GM19452 (cell line): ENCODE data around the gene NT5DC4.

Source experiments
- ATAC-seq: cut with Tn5 transposase; IDR thresholded peaks from one replicate; pipeline ENCODE4 v1.9.1; 2021; ENCODE audit not compliant: unreplicated experiment

NT5DC4 gene

DNA sequence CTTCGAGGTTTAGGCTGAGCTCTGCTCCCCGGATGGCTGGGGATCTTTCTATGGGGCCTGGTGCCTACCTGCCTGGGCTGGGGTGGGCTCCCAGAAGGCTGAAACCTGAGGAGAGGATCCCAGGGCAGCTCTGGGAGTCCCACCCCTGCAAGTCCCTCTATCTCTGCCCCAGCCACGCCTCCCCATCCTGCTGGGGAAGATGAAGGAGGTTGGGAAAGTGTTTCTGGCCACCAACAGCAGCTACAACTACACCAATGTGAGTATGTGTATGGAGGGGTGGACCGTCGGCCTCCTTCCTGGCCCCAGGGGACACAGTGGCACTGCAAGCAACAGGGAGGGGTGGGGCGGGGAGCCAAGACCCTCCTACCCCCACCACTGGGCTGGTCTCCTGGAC is 2.7 kb downstream of the NT5DC4 start:
- ATAC-seq, result no peak

- ATAC-seq, result no peak
Observed at GRCh38 chr2:112723995-112724394, 3.2 kb downstream of the NT5DC4 start.

DNA sequence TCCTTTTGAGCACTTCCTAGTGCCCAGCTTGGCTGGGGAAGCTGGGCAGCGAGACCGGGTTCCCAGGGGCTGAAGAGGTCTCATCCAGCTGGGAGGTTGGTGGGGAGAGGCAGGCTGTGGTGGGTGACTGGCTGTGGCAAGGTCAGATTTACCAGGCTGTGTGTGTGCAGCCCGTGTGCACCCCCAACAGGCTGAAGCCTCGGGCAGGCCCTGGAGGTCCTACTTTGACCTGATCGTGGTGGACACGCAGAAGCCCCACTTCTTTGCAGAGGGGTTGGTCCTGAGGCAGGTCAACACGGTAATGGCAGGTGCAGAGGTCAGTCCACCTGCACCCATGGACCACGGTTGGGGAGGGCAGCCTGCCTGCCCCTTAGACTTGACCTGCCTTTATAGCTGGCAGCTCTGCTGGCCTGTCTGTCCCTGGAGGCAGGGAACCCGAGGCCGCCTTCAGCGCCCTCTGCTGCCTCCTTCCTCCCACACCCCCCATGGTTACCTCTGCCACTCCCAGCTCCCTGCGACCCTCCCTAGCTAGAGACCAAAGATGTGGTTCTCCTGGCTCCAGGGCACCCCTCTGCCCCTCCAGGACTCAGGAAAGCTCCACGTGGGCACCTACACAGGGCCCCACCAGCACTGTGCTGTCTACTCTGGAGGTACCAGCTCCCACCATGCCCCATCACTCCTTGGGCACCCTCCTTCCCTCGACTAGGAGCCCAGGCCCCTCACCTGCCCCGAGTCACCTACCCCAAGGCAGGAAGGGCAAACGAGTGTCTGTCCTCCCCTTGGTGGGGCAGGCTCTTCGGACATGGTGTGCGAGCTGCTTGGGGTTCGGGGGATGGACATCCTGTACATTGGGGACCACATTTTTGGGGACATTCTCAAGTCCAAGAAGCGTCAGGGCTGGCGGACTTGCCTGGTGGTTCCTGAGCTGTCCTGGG is 4.0 kb downstream of the NT5DC4 start:
- no peak for ATAC-seq

- ATAC-seq, result peak; percentile 55
Observed at GRCh38 chr2:112725545-112726457, 5.0 kb downstream of the NT5DC4 start.

GRCh38 chr2:112726487-112727190 is 5.8 kb downstream of the NT5DC4 start:
- ATAC-seq, result peak; percentile 71

- no peak for ATAC-seq
Observed at GRCh38 chr2:112727276-112728028, 6.6 kb downstream of the NT5DC4 start.

GRCh38 chr2:112728029-112728362 is 7.2 kb downstream of the NT5DC4 start:
- ATAC-seq, result no peak

- ATAC-seq, result no peak
Observed at GRCh38 chr2:112728378-112729175, 7.8 kb downstream of the NT5DC4 start.

GRCh38 chr2:112730216-112730615 is 9.4 kb downstream of the NT5DC4 start:
- ATAC-seq, result no peak

DNA sequence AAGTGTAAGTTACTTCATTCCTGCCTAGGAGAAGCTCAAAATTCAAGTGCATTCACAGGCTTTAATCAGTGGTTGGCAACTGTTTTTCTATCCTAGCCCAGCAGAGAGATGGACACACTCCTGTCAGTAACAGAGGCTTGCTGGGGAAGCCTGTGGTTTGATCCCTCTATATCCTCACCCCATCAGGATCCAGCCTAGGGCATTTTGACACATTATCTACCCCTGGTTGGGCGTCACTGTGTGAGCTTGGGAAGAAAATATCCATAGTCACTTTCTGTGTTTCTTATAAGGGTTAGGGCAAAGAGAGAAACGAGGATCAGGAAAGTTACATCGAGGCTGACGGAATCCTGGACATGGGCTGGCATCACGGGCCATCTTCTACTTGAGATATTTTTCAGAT is 10.0 kb downstream of the NT5DC4 start:
- ATAC-seq, result no peak

DNA sequence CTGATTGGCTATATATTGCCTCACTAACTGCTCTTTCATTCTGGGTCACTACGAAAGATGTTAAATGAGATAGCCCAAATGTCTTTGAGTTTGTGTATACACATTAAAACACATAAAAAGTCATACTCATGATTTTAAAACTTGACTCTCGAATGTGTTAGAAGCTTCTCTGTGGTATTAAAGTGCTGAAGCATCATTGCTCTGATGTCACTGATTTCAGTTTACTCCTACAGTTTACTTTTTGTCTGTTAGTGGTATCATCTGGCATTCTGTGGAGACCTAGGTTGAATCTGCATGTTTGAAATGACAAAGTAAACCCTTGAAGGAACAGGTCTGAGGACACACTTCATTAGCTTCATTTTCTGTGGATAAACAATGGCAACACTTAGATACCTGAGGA is 10.7 kb downstream of the NT5DC4 start:
- no peak for ATAC-seq

- no peak for ATAC-seq
Observed at GRCh38 chr2:112733456-112733855, 12.6 kb downstream of the NT5DC4 start.

DNA sequence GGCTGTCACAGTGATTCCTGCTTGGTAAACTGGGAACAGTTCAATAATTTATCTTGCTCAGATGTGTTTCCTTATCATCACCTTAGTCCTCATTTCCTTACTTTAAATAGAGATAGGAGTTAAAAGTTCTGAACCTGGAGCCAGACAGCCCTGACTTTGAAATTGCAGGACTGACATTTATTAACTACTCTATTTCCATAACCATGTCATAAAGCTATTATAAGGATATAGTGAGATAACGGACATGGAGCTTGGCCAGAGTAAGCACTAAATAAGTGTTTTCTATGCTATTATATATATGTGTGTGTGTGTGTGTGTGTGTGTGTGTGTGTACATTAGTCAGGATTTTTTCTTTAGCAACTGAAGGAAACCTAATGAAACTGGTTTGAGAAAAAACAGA is 13.1 kb downstream of the NT5DC4 start:
- no peak for ATAC-seq

DNA sequence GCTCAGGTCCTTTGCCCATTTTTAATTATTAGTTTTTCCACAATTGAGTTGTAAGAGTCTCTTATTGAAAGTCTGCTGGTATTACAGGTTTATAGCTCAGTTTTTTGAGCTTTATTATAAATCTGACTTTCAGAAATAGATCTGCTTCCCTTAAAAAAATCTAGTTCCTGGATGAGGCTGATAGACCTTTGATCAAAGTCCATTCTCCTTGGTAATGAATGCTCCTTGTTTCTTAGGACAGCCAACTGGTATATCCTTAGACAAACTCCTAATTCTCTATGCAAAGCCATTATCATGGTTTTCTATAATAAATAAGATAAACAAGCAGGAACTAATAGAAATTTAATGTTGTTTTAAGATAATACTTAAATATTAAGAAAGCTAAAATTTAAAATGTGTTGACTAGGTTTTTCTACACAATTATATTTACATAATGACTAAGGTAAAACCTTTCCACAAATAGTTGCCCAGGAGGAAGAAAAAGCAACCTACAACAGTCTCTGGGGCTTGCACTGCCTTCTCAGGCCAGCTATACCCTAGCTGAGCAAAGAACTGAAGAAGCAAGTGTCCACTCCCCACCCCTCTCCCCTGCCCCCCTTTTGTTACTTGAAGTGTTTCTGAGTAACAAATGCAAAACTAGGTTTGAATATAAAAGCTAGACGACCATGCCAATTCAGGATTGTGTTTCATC is 16.9 kb downstream of the NT5DC4 start:
- no peak for ATAC-seq

- no peak for ATAC-seq
Observed at GRCh38 chr2:112740527-112740926, 19.7 kb downstream of the NT5DC4 start.

- peak; percentile 72 for ATAC-seq
Observed at GRCh38 chr2:112749755-112750559, 29.1 kb downstream of the NT5DC4 start.

DNA sequence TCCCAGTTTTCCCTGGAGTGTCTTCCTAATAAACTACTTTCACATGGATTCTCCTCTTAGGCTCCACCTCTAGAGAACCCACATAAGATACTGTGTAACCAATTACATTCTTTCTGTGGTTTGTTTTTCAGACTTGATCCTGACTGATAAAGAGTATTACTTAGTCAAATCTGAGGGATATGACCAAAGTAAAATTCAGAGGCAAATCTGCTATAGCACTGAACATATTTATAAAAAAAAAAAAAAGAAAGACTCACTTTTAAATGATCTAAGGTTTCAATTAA is 29.7 kb downstream of the NT5DC4 start:
- no peak for ATAC-seq

- ATAC-seq, result no peak
Observed at GRCh38 chr2:112751451-112752197, 30.8 kb downstream of the NT5DC4 start.
